KMS-11 (cell line): ENCODE data around the gene RFLNA.

ENCODE experiments used
- H2AFZ ChIP-seq: fragments of 200-600 bp; sonication (generic); 2 replicates; pipeline ENCODE4 v1.6.1; 2016; ENCODE audit warnings: antibody characterized with exemption, mixed run types, low read depth
- H3K27ac ChIP-seq: fragments of 200-600 bp; sonication (generic); 2 replicates; pipeline ENCODE4 v1.6.1; 2016; ENCODE audit warnings: mild to moderate bottlenecking, mixed run types
- H3K27me3 ChIP-seq: fragments of 200-600 bp; sonication (generic); 2 replicates; pipeline ENCODE4 v1.6.1; 2017; ENCODE audit warnings: mild to moderate bottlenecking, low read depth, mixed run types, moderate library complexity; ENCODE audit not compliant: insufficient read depth
- H3K36me3 ChIP-seq: fragments of 200-600 bp; sonication (generic); 2 replicates; pipeline ENCODE4 v1.6.1; 2017; ENCODE audit warnings: mild to moderate bottlenecking, mixed run types; ENCODE audit not compliant: insufficient read depth
- H3K4me1 ChIP-seq: fragments of 200-600 bp; sonication (generic); 2 replicates; pipeline ENCODE4 v1.6.1; 2016; ENCODE audit warnings: mild to moderate bottlenecking, low read depth, mixed run types; ENCODE audit not compliant: poor library complexity, severe bottlenecking
- H3K4me2 ChIP-seq: fragments of 200-600 bp; sonication (generic); 2 replicates; pipeline ENCODE4 v1.7.0; 2016; ENCODE audit warnings: mild to moderate bottlenecking, mixed run types
- H3K4me3 ChIP-seq: fragments of 200-600 bp; sonication (generic); IDR thresholded peaks from 2 replicates; pipeline ENCODE4 v1.6.1; 2017; ENCODE audit warnings: low read depth, low read length, mixed read lengths; ENCODE audit not compliant: insufficient read depth
- H3K79me2 ChIP-seq: fragments of 200-600 bp; sonication (generic); 2 replicates; pipeline ENCODE4 v1.6.1; 2016; ENCODE audit warnings: low read depth, mixed run types; ENCODE audit not compliant: insufficient read depth
- H3K9ac ChIP-seq: fragments of 200-600 bp; sonication (generic); 2 replicates; pipeline ENCODE4 v1.6.1; 2016; ENCODE audit warnings: mild to moderate bottlenecking, mixed run types
- H4K20me1 ChIP-seq: fragments of 200-600 bp; sonication (generic); 2 replicates; pipeline ENCODE4 v1.6.1; 2016; ENCODE audit warnings: mild to moderate bottlenecking, mixed run types; ENCODE audit not compliant: insufficient read depth
- TF ChIP-seq, protein P1 (sequence below): fragments of 200-600 bp; sonication (generic); conservative IDR thresholded peaks from 2 replicates; pipeline ENCODE4 v1.6.1; 2017; ENCODE audit warnings: low read depth, mild to moderate bottlenecking, antibody characterized with exemption, low read length, moderate library complexity, mixed read lengths

The RFLNA gene

DNA sequence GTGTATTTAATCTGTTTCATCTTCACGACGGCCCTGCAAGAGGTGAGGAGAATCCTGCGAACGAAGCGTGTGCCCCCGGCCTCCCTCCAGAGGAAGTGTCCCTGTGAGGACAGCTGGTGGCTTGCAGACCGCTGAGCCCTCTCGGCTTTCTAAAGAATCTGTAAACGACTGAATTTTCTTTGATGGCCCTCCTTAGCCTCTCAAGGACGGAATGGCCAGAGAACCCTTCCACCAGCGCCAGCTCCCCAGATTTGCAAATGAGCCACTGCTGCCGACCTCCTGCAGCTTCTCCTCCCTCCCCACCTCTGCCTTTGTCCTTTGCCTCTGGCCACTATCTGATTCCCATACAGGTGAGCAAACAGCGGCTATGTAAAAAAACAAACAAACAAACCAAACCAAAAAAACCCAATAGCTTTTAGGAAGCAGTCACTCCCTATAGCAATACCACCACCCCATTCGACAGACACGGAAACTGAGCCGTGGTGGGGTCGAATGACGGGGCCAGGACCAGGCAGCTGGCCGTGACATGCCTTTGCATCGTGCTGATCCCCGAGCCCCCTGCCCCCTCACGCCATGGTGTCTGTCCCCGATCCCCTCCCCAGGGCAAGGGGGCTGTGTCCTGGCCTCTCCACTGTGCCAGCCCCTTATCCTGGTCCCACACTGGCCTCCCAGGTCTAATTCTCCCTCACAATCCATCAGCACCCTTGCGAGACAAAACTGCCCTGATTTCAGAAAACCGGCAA lies 23.6 kb downstream of the RFLNA start:
- H3K4me2 ChIP-seq, result no peak overlapping the region
- no peak overlapping the region for H3K9ac ChIP-seq
- H3K4me1 ChIP-seq, result no peaks in the 10 kb centered on the region
- H3K79me2 ChIP-seq, result no peaks in the 10 kb centered on the region
- no peak overlapping the region for H3K27ac ChIP-seq
- no peak overlapping the region for H3K4me3 ChIP-seq
- no peaks in the 10 kb centered on the region for H3K27me3 ChIP-seq
- H4K20me1 ChIP-seq, result no peaks in the 10 kb centered on the region
- TF ChIP-seq, protein P1, sequence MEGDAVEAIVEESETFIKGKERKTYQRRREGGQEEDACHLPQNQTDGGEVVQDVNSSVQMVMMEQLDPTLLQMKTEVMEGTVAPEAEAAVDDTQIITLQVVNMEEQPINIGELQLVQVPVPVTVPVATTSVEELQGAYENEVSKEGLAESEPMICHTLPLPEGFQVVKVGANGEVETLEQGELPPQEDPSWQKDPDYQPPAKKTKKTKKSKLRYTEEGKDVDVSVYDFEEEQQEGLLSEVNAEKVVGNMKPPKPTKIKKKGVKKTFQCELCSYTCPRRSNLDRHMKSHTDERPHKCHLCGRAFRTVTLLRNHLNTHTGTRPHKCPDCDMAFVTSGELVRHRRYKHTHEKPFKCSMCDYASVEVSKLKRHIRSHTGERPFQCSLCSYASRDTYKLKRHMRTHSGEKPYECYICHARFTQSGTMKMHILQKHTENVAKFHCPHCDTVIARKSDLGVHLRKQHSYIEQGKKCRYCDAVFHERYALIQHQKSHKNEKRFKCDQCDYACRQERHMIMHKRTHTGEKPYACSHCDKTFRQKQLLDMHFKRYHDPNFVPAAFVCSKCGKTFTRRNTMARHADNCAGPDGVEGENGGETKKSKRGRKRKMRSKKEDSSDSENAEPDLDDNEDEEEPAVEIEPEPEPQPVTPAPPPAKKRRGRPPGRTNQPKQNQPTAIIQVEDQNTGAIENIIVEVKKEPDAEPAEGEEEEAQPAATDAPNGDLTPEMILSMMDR, result no peak
- H2AFZ ChIP-seq, result no peak overlapping the region
- no peaks in the 10 kb centered on the region for H3K36me3 ChIP-seq

DNA sequence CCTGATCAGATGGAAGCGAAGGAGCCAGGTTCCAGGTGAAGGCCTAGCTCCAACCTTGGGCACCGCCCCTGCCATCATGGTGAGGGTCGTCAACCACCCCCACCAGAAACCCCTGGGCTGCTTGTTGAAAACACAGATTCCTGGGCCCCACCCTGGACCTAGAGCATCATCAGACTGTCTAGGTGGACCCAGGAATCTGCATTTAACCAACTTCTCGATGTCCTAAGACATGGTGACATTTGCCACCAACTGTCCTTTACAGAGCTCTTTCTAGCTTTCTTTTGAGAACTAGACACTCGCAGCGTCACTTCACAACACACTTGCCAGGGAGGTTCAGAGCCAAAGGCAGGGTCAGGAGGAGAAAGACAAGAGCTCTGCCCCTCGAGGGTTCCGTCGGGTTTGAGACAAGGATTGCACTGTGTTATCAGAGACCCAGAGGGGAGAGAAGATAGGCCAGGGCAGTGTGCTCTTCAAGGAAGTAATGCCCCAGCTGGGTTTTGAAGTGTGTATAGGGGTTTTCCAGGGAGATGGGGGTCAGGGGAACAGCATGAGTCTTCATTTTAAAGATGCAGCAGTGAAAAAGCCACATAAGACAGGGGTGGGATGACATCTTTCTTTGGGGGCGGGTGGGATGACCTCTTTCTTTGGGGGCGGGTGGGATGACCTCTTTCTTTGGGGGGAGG lies 24.6 kb downstream of the RFLNA start:
- no peak overlapping the region for H3K4me2 ChIP-seq
- H3K4me1 ChIP-seq, result no peaks in the 10 kb centered on the region
- no peak overlapping the region for H3K4me3 ChIP-seq
- no peak overlapping the region for H3K9ac ChIP-seq
- no peak overlapping the region for H2AFZ ChIP-seq
- no peaks in the 10 kb centered on the region for H3K36me3 ChIP-seq
- TF ChIP-seq, protein P1, result no peak
- H4K20me1 ChIP-seq, result no peaks in the 10 kb centered on the region
- H3K79me2 ChIP-seq, result no peaks in the 10 kb centered on the region
- H3K27ac ChIP-seq, result no peak overlapping the region
- H3K27me3 ChIP-seq, result no peaks in the 10 kb centered on the region

DNA sequence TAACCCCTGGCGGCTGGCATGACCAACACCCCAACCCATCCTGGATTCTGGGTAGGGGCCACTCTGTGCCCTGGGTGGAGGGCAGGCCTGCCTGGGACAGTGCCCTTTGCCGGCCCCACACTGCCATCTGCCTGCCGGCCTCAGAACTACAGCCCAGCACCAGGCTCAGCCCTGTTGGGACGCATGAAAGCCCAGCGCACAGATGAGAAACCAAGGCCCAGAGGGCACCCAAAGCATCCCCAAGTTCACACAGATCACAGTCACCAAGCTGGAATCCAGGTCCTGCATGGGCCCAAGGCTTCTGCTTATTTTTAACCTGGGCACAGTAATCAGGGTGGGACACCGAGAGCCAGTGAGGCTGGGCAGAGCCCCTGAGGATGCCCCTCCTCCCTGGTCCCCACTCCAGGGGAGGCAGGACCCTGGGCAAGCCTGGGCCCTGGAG lies 26.2 kb downstream of the RFLNA start:
- H3K36me3 ChIP-seq, result no peaks in the 10 kb centered on the region
- H3K4me3 ChIP-seq, result no peak overlapping the region
- H3K4me2 ChIP-seq, result no peak overlapping the region
- H3K27me3 ChIP-seq, result no peaks in the 10 kb centered on the region
- TF ChIP-seq, protein P1, result peak; percentile 84
- H2AFZ ChIP-seq, result no peak overlapping the region
- H4K20me1 ChIP-seq, result no peaks in the 10 kb centered on the region
- no peaks in the 10 kb centered on the region for H3K79me2 ChIP-seq
- no peak overlapping the region for H3K9ac ChIP-seq
- H3K4me1 ChIP-seq, result no peaks in the 10 kb centered on the region
- H3K27ac ChIP-seq, result no peak overlapping the region

DNA sequence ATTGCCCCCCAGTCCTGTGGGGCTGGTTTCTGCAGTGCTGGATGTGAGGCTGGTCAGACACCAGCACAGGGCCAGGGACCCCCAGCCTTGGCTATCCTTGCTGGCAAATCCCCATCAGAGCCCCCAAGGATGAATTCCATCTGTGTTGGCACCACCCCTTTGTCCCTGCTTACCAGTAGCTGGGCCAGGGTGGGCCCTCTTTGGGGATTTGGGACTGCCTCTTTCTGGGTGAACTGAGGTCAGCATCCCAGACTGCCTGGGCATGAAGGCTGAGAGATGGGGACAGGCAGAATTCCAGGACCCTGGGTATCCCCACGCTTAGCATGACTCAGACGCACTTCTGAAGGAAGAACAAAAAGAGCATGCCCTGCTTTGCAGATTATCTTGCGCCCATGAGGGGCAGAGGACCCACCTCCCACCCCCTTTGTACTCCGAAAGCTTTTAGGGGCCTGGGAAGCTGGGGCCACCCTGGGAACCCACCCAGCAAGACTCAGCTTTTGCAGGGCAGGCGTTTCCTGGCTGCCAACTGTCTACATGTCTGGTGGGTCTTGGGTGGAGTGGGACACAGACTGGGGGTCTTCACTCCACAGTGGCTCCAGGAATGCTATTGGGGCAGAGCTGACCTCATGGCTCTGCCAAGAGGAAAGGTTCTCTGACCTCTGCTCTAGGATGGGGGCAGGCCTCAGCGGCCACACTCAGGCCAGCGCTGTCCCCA lies 26.8 kb downstream of the RFLNA start:
- no peak overlapping the region for H3K27ac ChIP-seq
- no peak overlapping the region for H3K9ac ChIP-seq
- H3K27me3 ChIP-seq, result no peaks in the 10 kb centered on the region
- no peak overlapping the region for H2AFZ ChIP-seq
- no peak overlapping the region for H3K4me2 ChIP-seq
- TF ChIP-seq, protein P1, result no peak
- H3K36me3 ChIP-seq, result no peaks in the 10 kb centered on the region
- H3K4me3 ChIP-seq, result no peak overlapping the region
- no peaks in the 10 kb centered on the region for H3K4me1 ChIP-seq
- H3K79me2 ChIP-seq, result no peaks in the 10 kb centered on the region
- no peaks in the 10 kb centered on the region for H4K20me1 ChIP-seq
